Measurements from ENCODE around the gene MED16.
A peak's percentile ranks its signal among the peaks of the same experiment; 100 is the strongest.

The MED16 gene

DNA sequence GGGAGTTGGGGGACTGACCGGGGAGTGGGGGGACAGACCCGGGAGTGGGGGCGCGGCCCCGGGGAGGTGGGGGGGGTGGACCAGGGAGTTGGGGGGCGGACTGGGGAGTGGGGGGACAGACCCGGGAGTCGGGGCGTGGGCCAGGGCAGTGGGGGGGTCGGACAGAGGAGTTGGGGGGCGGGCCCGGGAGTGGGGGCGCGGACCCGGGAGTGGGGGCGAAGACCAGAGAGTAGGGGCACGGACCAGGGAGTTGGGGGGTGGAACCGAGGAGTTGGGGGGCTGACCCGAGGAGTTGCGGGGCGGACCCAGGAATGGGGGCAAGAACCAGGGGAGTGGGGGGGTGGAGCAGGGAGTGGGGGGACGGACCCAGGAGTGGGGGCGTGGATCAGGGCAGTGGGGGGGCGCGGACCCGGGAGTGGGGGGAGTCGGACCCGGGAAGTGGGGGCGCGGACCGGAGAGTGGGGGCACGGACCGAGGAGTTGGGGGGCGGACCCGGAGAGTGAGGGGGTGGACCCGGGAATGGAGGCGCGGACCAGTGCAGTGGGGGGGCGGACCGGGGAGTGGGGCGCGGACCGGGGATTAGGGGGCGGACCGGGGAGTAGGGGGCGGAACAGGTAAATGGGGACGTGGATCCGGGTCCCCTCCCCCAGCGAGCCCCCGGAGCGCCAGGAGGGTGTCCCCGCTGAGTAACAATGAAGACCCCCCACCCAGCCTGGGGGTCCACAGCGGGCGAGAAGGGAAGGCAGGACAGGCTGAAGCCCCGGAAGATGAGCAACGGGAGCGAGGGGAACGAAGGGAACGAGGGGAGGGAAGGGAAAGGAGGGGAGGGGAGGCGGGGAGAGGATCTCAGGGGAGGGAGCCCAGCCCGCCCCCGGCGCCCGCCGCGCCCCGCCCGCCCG is 19.4 kb upstream of the MED16 start:
- H3K4me3 ChIP-seq (ENCODE audit: low read length) = peak overlapping the region; percentile 75
- no peak for DNase-seq (ENCODE audit: low read depth, low spot score)

GRCh38 chr19:911197-912033 is 18.4 kb upstream of the MED16 start:
- H3K4me3 ChIP-seq (ENCODE audit: low read length) = no peak overlapping the region
- DNase-seq (ENCODE audit: low read depth, low spot score) = no peak

- DNase-seq (ENCODE audit: low read depth, low spot score) = no peak
- H3K4me3 ChIP-seq (ENCODE audit: low read length) = no peak overlapping the region
Measured at GRCh38 chr19:907183-907853, 14.3 kb upstream of the MED16 start.

DNA sequence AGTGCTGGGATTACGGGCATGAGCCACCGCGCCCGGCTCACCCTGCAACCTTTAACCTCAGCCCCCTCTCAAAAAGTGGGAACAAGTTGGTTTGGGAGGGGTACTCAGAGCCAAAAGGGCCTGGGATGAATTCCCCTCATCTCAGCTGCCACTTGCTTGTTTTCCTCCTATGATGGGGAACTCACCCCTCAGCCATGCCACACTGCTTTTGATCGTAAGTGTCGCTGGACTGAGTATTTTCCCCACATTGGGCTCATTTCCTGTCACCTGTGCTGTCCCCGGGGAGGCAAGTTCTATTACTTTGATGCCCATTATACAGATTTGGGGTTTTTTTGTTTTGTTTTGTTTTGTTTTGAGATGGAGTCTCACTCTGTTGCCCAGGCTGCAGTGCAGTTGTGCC is 13.5 kb upstream of the MED16 start:
- no peak overlapping the region for H3K4me3 ChIP-seq (ENCODE audit: low read length)
- no peak for DNase-seq (ENCODE audit: low read depth, low spot score)

- no peak for DNase-seq (ENCODE audit: low read depth, low spot score)
- H3K4me3 ChIP-seq (ENCODE audit: low read length) = no peak overlapping the region
Measured at GRCh38 chr19:904545-904944, 11.6 kb upstream of the MED16 start.

- no peak for DNase-seq (ENCODE audit: low read depth, low spot score)
- H3K4me3 ChIP-seq (ENCODE audit: low read length) = no peak overlapping the region
Measured at GRCh38 chr19:903266-903797, 10.3 kb upstream of the MED16 start.

DNA sequence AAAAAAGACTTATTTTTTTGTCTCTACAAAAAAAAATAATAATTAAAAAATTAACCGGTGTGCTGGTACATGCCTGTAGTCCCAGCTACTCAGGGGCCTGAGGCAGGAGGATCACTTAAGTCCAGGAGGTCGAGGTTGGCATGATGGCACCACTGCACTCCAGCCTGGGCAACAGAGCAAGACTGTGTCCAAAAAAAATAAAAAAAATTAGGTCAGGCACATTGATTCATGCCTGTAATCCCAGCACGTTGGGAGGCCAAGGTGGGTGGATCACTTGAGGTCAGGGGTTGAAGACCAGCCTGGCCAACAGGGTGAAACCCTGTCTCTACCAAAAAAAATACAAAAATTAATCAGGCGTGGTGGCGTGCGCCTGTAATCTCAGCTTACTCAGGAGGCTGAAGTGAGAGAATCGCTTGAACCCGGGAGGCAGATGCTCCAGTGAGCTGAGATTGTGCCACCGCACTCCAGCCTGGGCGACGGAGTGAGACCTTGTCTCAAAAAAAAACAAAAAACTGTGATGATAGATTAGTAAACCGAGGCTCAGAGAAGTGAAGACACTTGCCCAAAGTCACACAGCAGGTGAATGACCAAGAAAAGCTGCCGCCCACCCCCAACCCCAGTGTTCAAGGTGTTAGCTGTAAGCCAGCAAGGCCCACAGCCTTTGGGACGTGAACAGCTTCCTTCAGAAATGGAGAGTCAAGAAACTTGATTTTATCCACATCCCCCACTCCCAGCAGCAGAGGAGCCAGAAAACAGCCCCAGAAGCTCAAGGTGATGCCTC is 9.6 kb upstream of the MED16 start:
- DNase-seq (ENCODE audit: low read depth, low spot score) = no peak
- H3K4me3 ChIP-seq (ENCODE audit: low read length) = no peak overlapping the region

DNA sequence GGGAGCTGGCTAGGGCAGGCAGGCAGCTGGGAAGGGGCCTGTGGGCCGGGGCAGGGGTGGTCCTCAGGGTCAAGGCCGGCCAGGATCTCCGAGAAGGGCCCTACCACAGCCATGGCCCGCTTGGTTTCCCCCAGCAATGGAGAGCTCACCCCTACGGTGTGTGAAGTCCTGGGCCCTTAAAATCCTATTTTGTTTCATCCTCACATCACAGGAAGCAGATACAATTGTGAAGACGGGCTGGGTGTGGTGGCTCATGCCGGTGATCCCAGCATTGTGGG is 9.0 kb upstream of the MED16 start:
- DNase-seq (ENCODE audit: low read depth, low spot score) = no peak
- no peak overlapping the region for H3K4me3 ChIP-seq (ENCODE audit: low read length)

DNA sequence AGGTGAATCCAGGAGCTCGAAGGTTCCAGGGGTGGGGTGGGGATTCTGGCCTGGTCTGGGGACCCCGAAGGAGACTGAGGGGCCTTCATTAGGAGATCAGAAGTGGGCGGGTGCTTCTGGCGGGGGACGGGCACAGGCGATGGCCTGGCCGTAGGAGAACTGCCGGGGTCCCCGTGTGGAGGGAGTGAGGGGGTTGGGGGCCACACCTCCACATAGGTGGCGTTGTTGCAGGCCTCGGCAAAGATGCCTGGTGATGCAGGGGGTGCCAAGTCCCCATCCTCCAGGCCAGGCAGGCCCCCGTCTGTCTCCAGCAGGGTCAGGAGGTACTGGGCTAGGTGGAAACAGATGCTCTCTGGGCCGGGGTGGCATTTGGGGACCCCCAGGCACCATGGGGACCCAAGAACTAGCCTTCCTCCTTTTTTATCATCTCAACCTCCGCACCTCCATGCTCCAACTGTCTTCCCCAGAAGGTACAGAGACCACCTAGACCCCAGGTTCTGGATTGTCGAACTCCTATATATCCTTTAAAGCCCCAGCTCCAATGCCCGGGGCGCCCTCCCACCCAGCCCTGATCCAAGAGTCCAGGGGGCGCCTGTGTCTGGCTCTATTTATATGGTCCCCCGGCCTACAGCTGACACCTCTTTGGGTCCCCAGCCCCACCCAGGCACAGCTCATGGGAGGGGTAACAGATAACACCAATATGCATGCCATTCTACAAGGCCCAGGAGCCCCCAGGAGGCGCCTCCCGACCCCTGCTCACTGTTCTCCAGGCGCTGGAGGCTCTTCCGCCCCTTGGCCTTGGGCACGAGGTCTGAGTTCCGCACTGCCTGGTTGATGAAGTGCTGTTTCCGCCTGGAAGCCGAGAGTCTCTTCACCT is 8.5 kb upstream of the MED16 start:
- H3K4me3 ChIP-seq (ENCODE audit: low read length) = no peak overlapping the region
- DNase-seq (ENCODE audit: low read depth, low spot score) = no peak

DNA sequence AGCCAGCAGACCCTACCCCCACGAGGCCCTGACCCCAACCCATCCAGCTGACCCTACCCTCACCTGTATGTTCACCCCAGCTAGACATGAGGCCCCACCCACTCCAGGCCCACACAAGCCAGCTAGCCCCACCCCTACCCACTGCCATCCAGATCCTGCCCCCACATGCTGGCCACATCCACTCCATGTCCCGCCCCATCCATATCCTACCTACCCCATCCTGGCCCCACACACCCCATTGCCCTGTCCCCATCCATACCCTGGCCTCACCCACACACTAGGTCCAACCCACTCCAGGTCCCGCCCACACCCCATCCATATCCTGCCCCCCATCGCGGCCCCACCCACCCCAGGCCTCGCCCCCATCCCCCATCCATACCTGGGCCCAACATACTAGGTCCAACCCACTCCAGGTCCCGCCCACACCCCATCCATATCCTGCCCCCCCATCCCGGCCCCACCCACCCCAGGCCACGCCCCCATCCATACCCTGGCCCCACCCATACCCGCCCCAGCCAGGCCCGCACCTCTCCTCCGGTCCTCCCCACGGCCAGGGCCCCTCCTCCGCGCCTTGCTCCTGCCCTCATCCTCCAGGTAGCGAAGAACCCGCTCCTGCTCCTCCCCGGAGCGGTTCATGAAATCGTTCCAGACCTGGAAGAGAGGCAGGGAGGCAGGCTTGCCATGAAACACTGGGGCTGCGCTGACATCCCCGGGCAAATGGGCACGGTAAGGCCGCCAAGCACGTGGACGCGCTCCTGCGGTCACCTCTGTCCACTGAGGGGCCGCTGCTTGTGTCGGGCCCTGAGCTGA is 7.5 kb upstream of the MED16 start:
- no peak for DNase-seq (ENCODE audit: low read depth, low spot score)
- H3K4me3 ChIP-seq (ENCODE audit: low read length) = no peak overlapping the region

GRCh38 chr19:900043-900301 is 7.0 kb upstream of the MED16 start:
- no peak for DNase-seq (ENCODE audit: low read depth, low spot score)
- H3K4me3 ChIP-seq (ENCODE audit: low read length) = no peak overlapping the region

DNA sequence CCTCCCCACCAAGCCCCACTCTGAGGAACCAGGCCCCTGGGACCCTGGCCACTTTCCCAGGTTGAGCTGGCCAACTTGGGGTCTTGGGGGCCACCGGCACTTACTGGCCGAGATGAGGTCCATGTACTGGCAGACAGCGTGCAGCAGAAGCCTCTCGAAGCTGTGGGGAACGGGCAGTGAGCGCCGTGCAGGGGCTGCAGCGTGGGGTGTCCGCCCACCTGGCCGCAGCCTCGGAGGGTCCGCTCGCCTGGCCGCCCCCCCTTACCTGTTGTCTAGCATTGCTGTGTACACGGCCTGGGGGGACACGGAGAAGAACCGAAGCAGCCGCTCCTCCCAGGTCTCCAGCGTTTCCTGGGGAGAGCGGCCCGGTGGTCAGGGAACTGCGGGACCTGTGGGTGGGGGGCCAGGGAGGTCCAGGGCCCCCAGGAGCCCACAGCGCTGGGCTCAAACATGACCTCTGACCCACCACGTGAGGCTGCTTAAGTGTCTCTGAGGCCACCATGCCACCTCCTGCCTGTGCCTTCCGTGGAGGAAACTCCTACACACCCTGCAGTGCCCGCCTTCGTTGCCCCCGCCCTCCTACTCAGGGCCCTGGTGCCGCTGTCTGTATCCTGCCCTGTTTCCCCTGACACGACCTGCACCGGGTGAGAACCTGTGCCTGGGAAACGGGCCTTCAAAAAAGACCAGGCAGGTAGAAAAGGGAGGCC is 6.5 kb upstream of the MED16 start:
- no peak overlapping the region for H3K4me3 ChIP-seq (ENCODE audit: low read length)
- DNase-seq (ENCODE audit: low read depth, low spot score) = no peak

DNA sequence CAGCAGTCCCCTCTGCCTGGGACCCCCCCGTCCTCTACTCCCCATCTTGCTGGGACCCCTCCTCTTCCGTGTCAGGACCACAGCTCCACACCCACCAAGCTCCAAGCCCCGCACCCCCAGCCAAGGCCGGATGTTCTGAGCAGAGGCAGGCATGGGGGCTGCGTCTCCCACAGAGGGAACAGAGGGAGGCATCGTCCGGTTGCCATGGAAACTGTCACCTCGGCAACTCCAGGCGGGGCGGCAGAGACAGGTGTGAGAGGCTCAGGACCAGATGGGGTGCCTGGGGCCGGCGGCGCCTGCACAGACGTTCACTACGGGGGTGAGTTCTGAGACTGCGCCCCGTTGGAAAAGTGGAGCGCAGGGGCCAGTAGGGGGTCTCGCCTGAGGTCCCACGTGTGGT is 5.7 kb upstream of the MED16 start:
- DNase-seq (ENCODE audit: low read depth, low spot score) = peak; percentile 84

DNA sequence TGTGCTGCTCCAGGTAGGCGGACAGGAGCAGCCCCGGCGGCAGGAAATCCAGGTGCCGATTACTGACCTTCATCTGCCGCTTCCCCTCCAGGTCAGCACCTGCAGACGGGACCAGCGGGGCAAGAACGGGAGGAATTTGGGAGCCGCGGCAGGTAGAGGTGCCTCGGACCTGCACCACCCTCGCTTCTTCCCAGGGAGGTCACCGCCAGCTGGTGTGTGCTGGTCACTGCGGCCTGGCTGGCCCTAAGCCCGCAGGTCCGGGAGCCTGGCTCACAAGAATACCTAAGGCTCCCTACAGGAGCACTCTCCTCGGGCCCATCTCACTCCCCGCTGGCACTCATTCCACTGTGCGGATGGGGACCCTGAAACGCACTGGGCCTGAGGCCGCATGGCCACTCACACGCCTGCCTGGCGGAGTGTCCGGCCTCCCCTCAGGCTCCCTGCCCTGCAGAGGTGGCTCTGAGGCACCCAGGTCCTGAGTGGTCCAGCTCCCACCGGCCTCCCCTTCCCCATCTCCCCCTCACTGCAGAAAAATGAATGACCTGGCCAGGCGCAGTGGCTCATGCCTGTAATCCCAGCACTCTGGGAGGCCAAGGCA is 4.6 kb upstream of the MED16 start:
- no peak for DNase-seq (ENCODE audit: low read depth, low spot score)
- H3K4me3 ChIP-seq (ENCODE audit: low read length) = no peak overlapping the region

More for the DNA sequence above, 5.7 kb upstream of the MED16 start:
- no peak overlapping the region for H3K4me3 ChIP-seq (ENCODE audit: low read length)

- DNase-seq (ENCODE audit: low read depth, low spot score) = no peak
Measured at GRCh38 chr19:896999-897398, 4.0 kb upstream of the MED16 start.

GRCh38 chr19:896434-896833 is 3.4 kb upstream of the MED16 start:
- DNase-seq (ENCODE audit: low read depth, low spot score) = no peak
- H3K4me3 ChIP-seq (ENCODE audit: low read length) = no peak overlapping the region

More at GRCh38 chr19:896999-897398, 4.0 kb upstream of the MED16 start:
- H3K4me3 ChIP-seq (ENCODE audit: low read length) = no peak overlapping the region
